PC-9 (cell line): Measurements from ENCODE around the gene CAPN10. TPM values are rescaled to one million over a fixed set of nuclear protein-coding genes. Genes with fewer than 3 reads are reported as not detected.

ENCODE experiments used
- BruUV-seq: library from RNA; stranded (reverse); fragments of 400-500 nt; replicated peaks from 2 replicates; lab custom pipeline; 2021; lab: Mats Ljungman, UMichigan
- CTCF ChIA-PET: fragments of 300-600 bp; sonication (Branson Sonifier 250); formaldehyde crosslinking; loops from one replicate; lab custom pipeline; 2022; ENCODE audit warnings: antibody characterized with exemption; lab: Charles Lee
- POLR2A ChIA-PET: fragments of 300-600 bp; sonication (Branson Sonifier 250); formaldehyde crosslinking; loops from one replicate; lab custom pipeline; 2022; ENCODE audit warnings: antibody characterized with exemption; ENCODE audit not compliant: unreplicated experiment; lab: Charles Lee
- DNase-seq, 2 experiments: peaks; one replicate each; pipeline versions ENCODE4 v3.0.0 to v3.0.0-alpha.2; 2015 to 2022; ENCODE audit warnings: mixed read lengths in 1 of 2
- H2AFZ ChIP-seq: fragments of 200-600 bp; sonication (generic); 2 replicates; pipeline ENCODE4 v1.8.1; 2017; ENCODE audit warnings: antibody characterized with exemption
- H3F3A ChIP-seq: fragments of 200-600 bp; sonication (generic); 2 replicates; pipeline ENCODE4 v1.8.1; 2017; ENCODE audit warnings: antibody characterized with exemption, mild to moderate bottlenecking, low read depth; ENCODE audit not compliant: insufficient read depth
- H3K27ac ChIP-seq: fragments of 200-600 bp; sonication (generic); 2 replicates; pipeline ENCODE4 v1.6.1; 2016; ENCODE audit warnings: mixed run types
- H3K27me3 ChIP-seq: fragments of 200-600 bp; sonication (generic); 2 replicates; pipeline ENCODE4 v1.6.1; 2016; ENCODE audit warnings: low read depth, mixed run types; ENCODE audit not compliant: insufficient read depth
- H3K36me3 ChIP-seq: fragments of 200-600 bp; sonication (generic); 2 replicates; pipeline ENCODE4 v1.6.1; 2016; ENCODE audit warnings: low read depth, mixed run types
- H3K4me1 ChIP-seq: fragments of 200-600 bp; sonication (generic); replicated peaks from 2 replicates; pipeline ENCODE4 v1.6.1; 2016; ENCODE audit warnings: mixed run types; ENCODE audit not compliant: insufficient read depth
- H3K4me2 ChIP-seq: fragments of 200-600 bp; sonication (generic); 2 replicates; pipeline ENCODE4 v1.6.1; 2017; ENCODE audit warnings: mixed run types
- H3K4me3 ChIP-seq: fragments of 200-600 bp; sonication (generic); 2 replicates; pipeline ENCODE4 v1.6.1; 2016; ENCODE audit warnings: mixed run types
- H3K79me2 ChIP-seq: fragments of 200-600 bp; sonication (generic); 2 replicates; pipeline ENCODE4 v1.6.1; 2017; ENCODE audit warnings: low read depth, mixed run types
- H3K9me2 ChIP-seq: fragments of 200-600 bp; sonication (generic); 2 replicates; pipeline ENCODE4 v1.8.1; 2017; ENCODE audit warnings: mild to moderate bottlenecking; ENCODE audit not compliant: insufficient read depth
- H3K9me3 ChIP-seq: fragments of 200-600 bp; sonication (generic); 2 replicates; pipeline ENCODE4 v1.8.1; 2016; ENCODE audit warnings: low read depth; ENCODE audit not compliant: insufficient read depth
- H4K20me1 ChIP-seq: fragments of 200-600 bp; sonication (generic); 2 replicates; pipeline ENCODE4 v1.8.1; 2017; ENCODE audit not compliant: insufficient read depth
- CTCF ChIP-seq: fragments of 200-600 bp; sonication (generic); conservative IDR thresholded peaks from 2 replicates; pipeline ENCODE4 v1.6.1; 2017; ENCODE audit warnings: mixed run types, antibody characterized with exemption, mild to moderate bottlenecking, moderate library complexity
- EZH2 ChIP-seq: fragments of 200-600 bp; sonication (generic); IDR thresholded peaks from 2 replicates; pipeline ENCODE4 v1.8.0; 2017; ENCODE audit warnings: antibody characterized with exemption, low read depth
- intact Hi-C: fragments of 100-400 bp; cut with micrococcal nuclease; formaldehyde crosslinking; loops from one replicate; pipeline ENCODE4 v1.10.0; 2022; ENCODE audit not compliant: unreplicated experiment
- total RNA-seq: library from RNA; stranded (reverse); gene quantifications from 2 replicates; pipeline ENCODE4 v1.2.3, GENCODE V29; 2021

CAPN10 gene
- total RNA-seq, 1 experiment from 2014 or later, result 49.8 TPM

GRCh38 chr2:240539906-240540305 is 46.6 kb upstream of the CAPN10 start:
- Histone ChIP-seq H2AFZ (no peak overlapping the region), H3K79me2 (peaks cover 17% of the 10 kb centered on the region), H3K36me3 (peaks cover 30% of the 10 kb centered on the region), H3K27me3 (no peaks in the 10 kb centered on the region), H3F3A (peaks cover 4% of the 10 kb centered on the region; the same call in 1 of the 2 replicates), H3K4me2 (no peak overlapping the region), H3K4me1 (no peaks in the 10 kb centered on the region), H4K20me1 (peaks cover 53% of the 10 kb centered on the region), H3K27ac (no peak overlapping the region), H3K9me2 (no peaks in the 10 kb centered on the region), H3K4me3 (no peak overlapping the region), H3K9me3 (no peaks in the 10 kb centered on the region)
- CTCF ChIA-PET, result no interaction called here
- DNase-seq, result peak in 1 of 2 experiments; percentile 46
- no TSS peak for BruUV-seq
- intact Hi-C loops, result no loop called here
- POLR2A ChIA-PET, result no interaction called here
- no peak for TF ChIP-seq CTCF
- no peak for TF ChIP-seq EZH2

- Histone ChIP-seq H3K4me2 (no peak overlapping the region), H3K27ac (no peak overlapping the region), H2AFZ (no peak overlapping the region), H4K20me1 (peaks cover 51% of the 10 kb centered on the region), H3F3A (peaks cover 14% of the 10 kb centered on the region), H3K27me3 (no peaks in the 10 kb centered on the region), H3K4me1 (no peaks in the 10 kb centered on the region), H3K79me2 (peaks cover 52% of the 10 kb centered on the region), H3K4me3 (no peak overlapping the region), H3K36me3 (peaks cover 41% of the 10 kb centered on the region), H3K9me3 (0 out of 2 replicates have a peak, but pooled peaks cover 3% of the 10 kb centered on the region), H3K9me2 (no peaks in the 10 kb centered on the region)
- POLR2A ChIA-PET, result no interaction called here
- CTCF ChIA-PET, result interaction anchor here (0.8 kb wide), 1 partner anchor 37 kb away, joined by 3 read pairs; no protein-coding TSS in a partner anchor
- no peak for DNase-seq
- intact Hi-C loops, result no loop called here
- TF ChIP-seq EZH2 (no peak), CTCF (no peak)
- BruUV-seq, result no TSS peak
These were observed 35.2 kb upstream of the CAPN10 start for GRCh38 chr2:240551288-240551687.

- Histone ChIP-seq H3K4me1 (no peaks in the 10 kb centered on the region), H3K27ac (no peak overlapping the region), H3K36me3 (peaks cover 41% of the 10 kb centered on the region), H3K9me3 (0 out of 2 replicates have a peak, but pooled peaks cover 3% of the 10 kb centered on the region), H3F3A (peaks cover 14% of the 10 kb centered on the region), H3K79me2 (peaks cover 57% of the 10 kb centered on the region), H4K20me1 (peaks cover 52% of the 10 kb centered on the region), H2AFZ (no peak overlapping the region), H3K27me3 (no peaks in the 10 kb centered on the region), H3K4me2 (no peak overlapping the region), H3K4me3 (no peak overlapping the region), H3K9me2 (no peaks in the 10 kb centered on the region)
- DNase-seq, result no peak
- ChIA-PET CTCF (no interaction called here), POLR2A (no interaction called here)
- intact Hi-C loops, result no loop called here
- BruUV-seq, result no TSS peak
- TF ChIP-seq CTCF, result no peak
- no peak for TF ChIP-seq EZH2
These were observed 34.7 kb upstream of the CAPN10 start for GRCh38 chr2:240551811-240552210.
